Activated B cell treated with CpG ODN at 0.5 μM for 24 hours (primary cell): Measurements from ENCODE around the gene ANTXR2. TPM values are rescaled to one million over a fixed set of nuclear protein-coding genes. Genes with fewer than 3 reads are reported as not detected.
A peak's percentile ranks its signal among the peaks of the same experiment; 100 is the strongest.

Experiments
- ATAC-seq: fragments of 200-7000 bp; cut with Tn5 transposase; one replicate; pipeline ENCODE4 v1.10.0; 2021; ENCODE audit warnings: low read depth, mild to moderate bottlenecking, moderate library complexity
- CTCF ChIA-PET: fragments of 350-600 bp; sonication (Branson Sonifier 250); formaldehyde crosslinking; loops from one replicate; lab custom pipeline; 2021; ENCODE audit warnings: antibody characterized with exemption; lab: Charles Lee
- POLR2A ChIA-PET: fragments of 350-600 bp; sonication (Branson Sonifier 250); formaldehyde crosslinking; loops from one replicate; lab custom pipeline; 2021; ENCODE audit warnings: antibody characterized with exemption; lab: Charles Lee
- DNase-seq: peaks from one replicate; pipeline ENCODE4 v3.0.0; 2022
- H3K27ac Mint-ChIP-seq: one replicate; pipeline ENCODE4 v1.8.0; 2020; ENCODE audit warnings: mixed read lengths
- H3K27me3 Mint-ChIP-seq: one replicate; pipeline ENCODE4 v1.8.0; 2021; ENCODE audit warnings: mixed read lengths
- H3K36me3 Mint-ChIP-seq: one replicate; pipeline ENCODE4 v1.8.0; 2021; ENCODE audit warnings: low read depth, mixed read lengths
- H3K4me1 Mint-ChIP-seq: one replicate; pipeline ENCODE4 v1.8.0; 2021; ENCODE audit warnings: mixed read lengths
- H3K4me3 Mint-ChIP-seq: one replicate; pipeline ENCODE4 v1.8.0; 2020; ENCODE audit warnings: mild to moderate bottlenecking, mixed read lengths
- H3K9me3 Mint-ChIP-seq: one replicate; pipeline ENCODE4 v1.8.0; 2020; ENCODE audit warnings: mixed read lengths
- intact Hi-C: fragments of 100-400 bp; cut with micrococcal nuclease; formaldehyde crosslinking; loops from one replicate; pipeline ENCODE4 v1.15.1; 2024
- total RNA-seq: library from RNA; stranded (reverse); gene quantifications from 2 replicates; pipeline ENCODE4 v1.2.3, GENCODE V29; 2022
- TF ChIP-seq, protein P1 (sequence below): fragments of 200-600 bp; IDR thresholded peaks from one replicate; pipeline ENCODE4 v1.8.0; 2022; ENCODE audit warnings: antibody characterized with exemption, mild to moderate bottlenecking

The ANTXR2 gene
- total RNA-seq, 1 donor from 2014 or later = 19.6 TPM

DNA sequence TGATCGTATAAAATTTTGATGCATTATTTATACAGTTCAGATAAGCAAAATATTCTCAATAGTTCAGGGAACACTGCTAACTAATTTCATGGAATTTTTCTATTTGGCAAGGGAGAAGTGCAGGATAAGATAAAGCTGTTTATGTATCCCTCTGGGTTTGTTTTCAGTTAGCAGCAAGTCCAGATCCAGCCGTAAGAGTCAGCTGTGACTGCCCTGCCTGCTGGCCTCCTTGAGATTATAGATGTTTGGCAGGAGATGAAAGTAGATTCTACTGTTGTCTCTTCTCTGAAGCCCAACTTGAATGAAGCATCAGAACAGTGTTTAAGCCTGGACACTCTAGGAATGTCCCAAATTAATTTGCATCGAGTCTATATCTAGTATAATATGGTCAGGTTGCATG lies 29.5 kb downstream of the ANTXR2 start:
- DNase-seq (no peak), ATAC-seq (no peak)
- no peaks in the 10 kb centered on the region for H3K27me3 Mint-ChIP-seq
- H3K4me3 Mint-ChIP-seq = no peak overlapping the region
- intact Hi-C loops = no loop called here
- H3K4me1 Mint-ChIP-seq = no peaks in the 10 kb centered on the region
- H3K27ac Mint-ChIP-seq = no peak overlapping the region
- ChIA-PET POLR2A (no interaction called here), CTCF (no interaction called here)
- TF ChIP-seq, protein P1, sequence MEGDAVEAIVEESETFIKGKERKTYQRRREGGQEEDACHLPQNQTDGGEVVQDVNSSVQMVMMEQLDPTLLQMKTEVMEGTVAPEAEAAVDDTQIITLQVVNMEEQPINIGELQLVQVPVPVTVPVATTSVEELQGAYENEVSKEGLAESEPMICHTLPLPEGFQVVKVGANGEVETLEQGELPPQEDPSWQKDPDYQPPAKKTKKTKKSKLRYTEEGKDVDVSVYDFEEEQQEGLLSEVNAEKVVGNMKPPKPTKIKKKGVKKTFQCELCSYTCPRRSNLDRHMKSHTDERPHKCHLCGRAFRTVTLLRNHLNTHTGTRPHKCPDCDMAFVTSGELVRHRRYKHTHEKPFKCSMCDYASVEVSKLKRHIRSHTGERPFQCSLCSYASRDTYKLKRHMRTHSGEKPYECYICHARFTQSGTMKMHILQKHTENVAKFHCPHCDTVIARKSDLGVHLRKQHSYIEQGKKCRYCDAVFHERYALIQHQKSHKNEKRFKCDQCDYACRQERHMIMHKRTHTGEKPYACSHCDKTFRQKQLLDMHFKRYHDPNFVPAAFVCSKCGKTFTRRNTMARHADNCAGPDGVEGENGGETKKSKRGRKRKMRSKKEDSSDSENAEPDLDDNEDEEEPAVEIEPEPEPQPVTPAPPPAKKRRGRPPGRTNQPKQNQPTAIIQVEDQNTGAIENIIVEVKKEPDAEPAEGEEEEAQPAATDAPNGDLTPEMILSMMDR = no peak
- H3K36me3 Mint-ChIP-seq = peaks cover 51% of the 10 kb centered on the region
- no peaks in the 10 kb centered on the region for H3K9me3 Mint-ChIP-seq

DNA sequence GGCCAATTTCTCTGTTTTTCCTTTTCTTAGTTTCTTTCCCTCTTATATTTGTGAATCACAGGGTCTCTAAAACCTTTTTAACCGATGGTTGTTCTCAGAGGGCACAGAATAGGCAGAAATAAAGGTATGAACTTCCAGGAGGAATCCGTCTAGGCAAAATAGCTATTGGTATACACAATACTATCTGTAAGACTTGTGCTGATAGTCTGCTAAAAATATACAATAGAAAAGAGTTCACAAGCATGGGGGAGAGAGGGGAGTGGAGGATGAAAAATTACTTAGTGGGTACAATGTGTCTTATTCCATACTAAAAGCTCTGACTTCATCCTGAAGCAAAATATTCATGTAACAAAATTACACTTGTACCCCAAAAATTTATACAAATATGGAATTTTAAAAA lies 30.2 kb downstream of the ANTXR2 start:
- no peaks in the 10 kb centered on the region for H3K27me3 Mint-ChIP-seq
- ChIA-PET CTCF (no interaction called here), POLR2A (no interaction called here)
- H3K4me1 Mint-ChIP-seq = peaks cover 3% of the 10 kb centered on the region
- no peak overlapping the region for H3K27ac Mint-ChIP-seq
- TF ChIP-seq, protein P1 = no peak
- intact Hi-C loops = no loop called here
- no peaks in the 10 kb centered on the region for H3K9me3 Mint-ChIP-seq
- peaks cover 49% of the 10 kb centered on the region for H3K36me3 Mint-ChIP-seq
- DNase-seq (no peak), ATAC-seq (no peak)
- H3K4me3 Mint-ChIP-seq = no peak overlapping the region

DNA sequence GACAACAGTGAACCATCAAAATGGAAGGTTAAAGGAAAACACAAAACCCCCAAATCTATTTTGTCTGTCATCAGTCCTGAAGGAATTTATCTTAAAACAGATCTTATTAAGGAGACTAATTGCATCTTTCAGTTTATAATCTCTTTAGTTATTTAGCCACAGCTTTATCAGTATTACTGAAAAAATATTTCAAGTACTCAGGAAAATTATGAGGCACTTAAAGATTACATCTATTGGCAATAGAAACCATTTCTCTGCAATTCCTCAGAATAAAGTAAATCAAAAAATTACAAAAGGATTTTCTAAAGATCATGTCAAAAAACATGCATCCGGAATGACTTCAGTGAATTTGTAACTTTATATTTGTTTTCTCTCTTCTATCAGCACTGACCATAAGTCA lies 35.2 kb downstream of the ANTXR2 start:
- Mint-ChIP-seq H3K27me3 (no peaks in the 10 kb centered on the region), H3K9me3 (no peaks in the 10 kb centered on the region), H3K27ac (no peak overlapping the region), H3K36me3 (peaks cover 40% of the 10 kb centered on the region), H3K4me3 (no peak overlapping the region), H3K4me1 (peaks cover 21% of the 10 kb centered on the region)
- CTCF ChIA-PET = no interaction called here
- POLR2A ChIA-PET = no interaction called here
- no peak for DNase-seq
- TF ChIP-seq, protein P1 = no peak
- intact Hi-C loops = loop anchor here (2.0 kb wide), 1 partner anchor 13 kb away; no protein-coding TSS in a partner anchor
- ATAC-seq = no peak

DNA sequence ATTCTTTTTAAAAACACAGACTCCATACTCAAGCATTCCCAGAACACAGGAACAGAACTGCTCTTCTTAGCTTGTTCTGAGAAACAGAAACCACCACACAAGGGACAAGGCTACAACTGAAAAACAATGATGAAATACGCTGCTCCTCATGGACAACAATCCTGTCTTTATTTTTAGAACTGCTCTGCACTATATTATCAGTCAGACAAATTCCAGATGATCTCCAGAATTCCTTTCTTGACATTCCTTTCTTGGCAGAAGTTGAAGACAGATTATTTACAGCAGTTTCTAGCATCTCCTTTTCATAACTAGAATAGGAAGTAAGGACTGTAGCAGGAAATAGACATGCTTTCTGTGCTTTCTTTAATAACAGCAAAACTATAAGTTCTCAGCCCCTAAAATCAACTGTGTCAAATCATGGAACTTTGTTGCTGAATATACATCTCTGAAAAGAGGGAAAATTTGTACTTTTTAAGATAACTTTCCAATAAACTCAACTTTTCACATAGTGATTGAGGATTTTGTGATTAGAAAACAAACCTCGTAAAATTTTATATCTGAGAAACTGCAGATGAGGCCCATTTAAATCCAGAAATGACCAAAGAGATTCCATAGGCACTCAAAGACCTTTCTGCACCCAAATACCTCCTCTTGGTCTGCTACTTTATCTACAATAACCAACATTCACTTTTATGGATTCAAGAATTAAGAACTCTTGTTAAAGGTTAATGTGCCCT lies 35.9 kb downstream of the ANTXR2 start:
- TF ChIP-seq, protein P1 = no peak
- Mint-ChIP-seq H3K4me3 (peak overlapping the region; percentile 41), H3K4me1 (peaks cover 21% of the 10 kb centered on the region), H3K36me3 (peaks cover 39% of the 10 kb centered on the region), H3K27ac (peak overlapping the region; percentile 84), H3K9me3 (no peaks in the 10 kb centered on the region), H3K27me3 (no peaks in the 10 kb centered on the region)
- ATAC-seq (no peak), DNase-seq (no peak)
- ChIA-PET CTCF (no interaction called here), POLR2A (no interaction called here)
- intact Hi-C loops = no loop called here

DNA sequence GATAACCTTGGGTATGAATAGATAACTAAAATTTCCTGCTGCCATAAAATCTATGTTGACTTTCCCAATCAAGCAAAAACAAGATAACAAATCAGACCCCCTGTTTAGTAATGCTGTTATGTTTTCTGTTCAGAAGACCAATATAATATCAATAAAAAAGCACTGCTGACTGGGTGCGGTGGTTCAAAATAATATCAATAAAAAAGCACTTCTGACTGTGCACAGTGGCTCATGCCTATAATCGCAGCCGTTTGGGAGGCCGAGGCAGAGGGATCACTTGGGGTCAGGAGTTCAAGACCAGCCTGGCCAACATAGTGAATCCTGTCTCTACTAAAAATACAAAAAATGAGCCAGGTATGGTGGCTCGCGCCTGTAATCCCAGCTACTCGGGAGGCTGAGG lies 36.7 kb downstream of the ANTXR2 start:
- no peak overlapping the region for H3K27ac Mint-ChIP-seq
- ATAC-seq (no peak), DNase-seq (no peak)
- no peak overlapping the region for H3K4me3 Mint-ChIP-seq
- H3K4me1 Mint-ChIP-seq = peaks cover 21% of the 10 kb centered on the region
- CTCF ChIA-PET = no interaction called here
- H3K9me3 Mint-ChIP-seq = no peaks in the 10 kb centered on the region
- POLR2A ChIA-PET = interaction anchor here (0.5 to 1.1 kb wide), 2 partner anchors 22 to 36 kb away, joined by 3 to 5 read pairs; partner anchors contain the start of gene ANTXR2
- H3K27me3 Mint-ChIP-seq = no peaks in the 10 kb centered on the region
- H3K36me3 Mint-ChIP-seq = peaks cover 36% of the 10 kb centered on the region
- TF ChIP-seq, protein P1 = no peak
- intact Hi-C loops = no loop called here
